HCT116 (cell line): Measurements from ENCODE around the gene BCAR3. TPM values are rescaled to one million over a fixed set of nuclear protein-coding genes. Genes with fewer than 3 reads are reported as not detected.

Experiments used
- ATAC-seq: fragments of 200-7000 bp; cut with Tn5 transposase; 2 replicates; pipeline ENCODE4 v1.9.1; 2020; ENCODE audit warnings: mild to moderate bottlenecking, moderate library complexity
- BruUV-seq: library from RNA; stranded (reverse); fragments of 400-500 nt; replicated peaks from 2 replicates; lab custom pipeline; 2021; lab: Mats Ljungman, UMichigan
- CTCF ChIA-PET: fragments of 300-600 bp; sonication (Branson Sonifier 250); formaldehyde crosslinking; loops from one replicate; lab custom pipeline; 2021; ENCODE audit warnings: antibody characterized with exemption; lab: Charles Lee
- POLR2A ChIA-PET: fragments of 300-600, 350-600 bp; sonication (Branson Sonifier 250); formaldehyde crosslinking; loops from one replicate; lab custom pipeline; 2021; ENCODE audit warnings: antibody characterized with exemption; lab: Charles Lee
- RAD21 ChIA-PET, 2 experiments: fragments of 300-600 bp; sonication (Branson Sonifier 250); formaldehyde crosslinking; loops; one replicate each; lab custom pipeline; 2023; ENCODE audit warnings: low total read pairs in 2 of 2; ENCODE audit not compliant: uncharacterized antibody in 2 of 2, unreplicated experiment in 2 of 2, low non-redundant PET in 1 of 2; lab: Charles Lee
- DNase-seq: peaks from one replicate; pipeline ENCODE4 v3.0.0-alpha.2; 2010; ENCODE audit warnings: low read depth, low spot score
- H2AFZ ChIP-seq: fragments of 200-600 bp; shearing (Covaris generic), sonication (generic); 2 replicates; pipeline ENCODE4 v1.6.1; 2017; ENCODE audit warnings: low read depth, mixed run types, mixed read lengths, antibody characterized with exemption, low read length; ENCODE audit not compliant: poor library complexity, severe bottlenecking
- H3K27ac ChIP-seq: 2 replicates; pipeline ENCODE4 v1.5.1; 2012; ENCODE audit warnings: low read depth, low read length
- H3K27me3 ChIP-seq: fragments of 200-600 bp; sonication (generic); 2 replicates; pipeline ENCODE4 v1.6.1; 2016; ENCODE audit warnings: mixed run types, low read length, mixed read lengths; ENCODE audit not compliant: insufficient read depth
- H3K36me3 ChIP-seq, 2 experiments: fragments of 200-500 bp in 1 of 2; fragments of 200-600 bp in 1 of 2; sonication (Bioruptor generic) in 1 of 2; sonication (generic) in 1 of 2; 2 replicates each; pipeline versions ENCODE4 v1.5.1 to v1.6.1; 2014 to 2016; ENCODE audit warnings: low read length in 2 of 2, inconsistent platforms in 1 of 2, mixed read lengths in 1 of 2, mixed run types in 1 of 2; ENCODE audit not compliant: insufficient read depth in 2 of 2, control insufficient read depth in 1 of 2
- H3K4me1 ChIP-seq, 2 experiments: fragments of 200-600 bp in 1 of 2; sonication (generic) in 1 of 2; 2 replicates each; pipeline versions ENCODE4 v1.5.1 to v1.6.1; 2012 to 2017; ENCODE audit warnings: low read length in 2 of 2, inconsistent platforms in 1 of 2, mild to moderate bottlenecking in 1 of 2, mixed read lengths in 1 of 2, mixed run types in 1 of 2, moderate library complexity in 1 of 2; ENCODE audit not compliant: insufficient read depth in 2 of 2, control insufficient read depth in 1 of 2
- H3K4me2 ChIP-seq: fragments of 200-600 bp; sonication (generic); 2 replicates; pipeline ENCODE4 v1.6.1; 2017; ENCODE audit warnings: mixed run types, low read length, mixed read lengths
- H3K4me3 ChIP-seq, 2 experiments: fragments of 200-600 bp in 1 of 2; sonication (generic) in 1 of 2; replicated peaks in 1 of 2; 2 replicates each; pipeline ENCODE4 v1.5.1; 2011 to 2016; ENCODE audit warnings: low read length in 2 of 2, control low read depth in 1 of 2, low read depth in 1 of 2, mild to moderate bottlenecking in 1 of 2, mixed read lengths in 1 of 2, mixed run types in 1 of 2
- H3K79me2 ChIP-seq: fragments of 200-600 bp; sonication (generic); 2 replicates; pipeline ENCODE4 v1.6.1; 2017; ENCODE audit warnings: mild to moderate bottlenecking, mixed run types, low read length, moderate library complexity, mixed read lengths; ENCODE audit not compliant: insufficient read depth
- H3K9ac ChIP-seq: fragments of 200-600 bp; sonication (generic); 2 replicates; pipeline ENCODE4 v1.6.1; 2016; ENCODE audit warnings: low read length, mixed read lengths
- H3K9me2 ChIP-seq: fragments of 200-600 bp; sonication (generic), shearing (Covaris generic); 2 replicates; pipeline ENCODE4 v1.6.1; 2017; ENCODE audit warnings: mixed run types, mild to moderate bottlenecking, moderate library complexity; ENCODE audit not compliant: insufficient read depth
- H3K9me3 ChIP-seq, 2 experiments: fragments of 200-500 bp in 1 of 2; fragments of 200-600 bp in 1 of 2; sonication (Bioruptor generic) in 1 of 2; sonication (generic) in 1 of 2; 2 replicates each; pipeline ENCODE4 v1.6.1; 2014 to 2017; ENCODE audit warnings: low read length in 2 of 2, mixed read lengths in 2 of 2, inconsistent platforms in 1 of 2, low read depth in 1 of 2, mild to moderate bottlenecking in 1 of 2, mixed run types in 1 of 2, moderate library complexity in 1 of 2; ENCODE audit not compliant: control insufficient read depth in 1 of 2, insufficient read depth in 1 of 2
- H4K20me1 ChIP-seq: fragments of 200-600 bp; sonication (generic), shearing (Covaris generic); 2 replicates; pipeline ENCODE4 v1.6.1; 2017; ENCODE audit warnings: mixed run types, mild to moderate bottlenecking, moderate library complexity; ENCODE audit not compliant: insufficient read depth
- CBX3 ChIP-seq: IDR thresholded peaks from 2 replicates; pipeline ENCODE4 v1.6.1; 2012; ENCODE audit warnings: low read depth
- CTCF ChIP-seq, 3 experiments: fragments of 200-600 bp in 1 of 3; sonication (generic) in 1 of 3; IDR thresholded peaks in 2 of 3; conservative IDR thresholded peaks in 1 of 3; 2 replicates each; pipeline ENCODE4 v1.5.1; 2012 to 2017; ENCODE audit warnings: low read depth in 2 of 3, low read length in 2 of 3, antibody characterized with exemption in 1 of 3, borderline replicate concordance in 1 of 3, control low read depth in 1 of 3, mild to moderate bottlenecking in 1 of 3, mixed read lengths in 1 of 3, mixed run types in 1 of 3, moderate library complexity in 1 of 3; ENCODE audit not compliant: insufficient read depth in 1 of 3
- ELF1 ChIP-seq: IDR thresholded peaks from 2 replicates; pipeline ENCODE4 v1.6.1; 2012; ENCODE audit warnings: low read depth, borderline replicate concordance
- EZH2 ChIP-seq: fragments of 200-600 bp; sonication (generic); IDR thresholded peaks from 2 replicates; pipeline ENCODE4 v1.6.1; 2017; ENCODE audit warnings: antibody characterized with exemption, mixed run types
- JUND ChIP-seq: IDR thresholded peaks from 2 replicates; pipeline ENCODE4 v1.6.1; 2012
- MAX ChIP-seq: IDR thresholded peaks from 2 replicates; pipeline ENCODE4 v1.6.1; 2012
- SP1 ChIP-seq: IDR thresholded peaks from 2 replicates; pipeline ENCODE4 v1.6.1; 2012; ENCODE audit warnings: low read depth
- ZBTB33 ChIP-seq: IDR thresholded peaks from 2 replicates; pipeline ENCODE4 v1.6.1; 2011; ENCODE audit warnings: mild to moderate bottlenecking, low read length, moderate library complexity; ENCODE audit not compliant: insufficient replicate concordance; ENCODE audit errors: extremely low read depth
- ZFX ChIP-seq: fragments of 450-650 bp; IDR thresholded peaks from 2 replicates; pipeline ENCODE4 v1.6.1; 2017
- ZNF274 ChIP-seq: fragments of 200-500 bp; sonication (Bioruptor generic); IDR thresholded peaks from 2 replicates; pipeline ENCODE4 v1.6.1; 2014; ENCODE audit warnings: mild to moderate bottlenecking, low read depth, low read length, inconsistent platforms
- intact Hi-C: fragments of 100-400 bp; cut with micrococcal nuclease; formaldehyde crosslinking; loops from 2 replicates; pipeline ENCODE4 v1.10.0; 2022
- total RNA-seq: library from RNA; stranded (reverse); gene quantifications from one replicate; pipeline ENCODE4 v1.2.1, GENCODE V29; 2021; ENCODE audit not compliant: unreplicated experiment

The BCAR3 gene
- total RNA-seq, 1 experiment from 2014 or later, result 24.5 TPM

GRCh38 chr1:93566227-93566626 is 115.4 kb downstream of the BCAR3 start (continued):
- TF ChIP-seq ZNF274 (no peak), ELF1 (no peak), CTCF (IDR thresholded peaks at IDR 0.05 in 2 of 3, conservative IDR thresholded peaks at IDR 0.05 in 1 of 3; ENCODE audit: borderline replicate concordance in 1 of 3, insufficient read depth in 1 of 3, low read depth in 2 of 3, low read length in 2 of 3) (no peak), CBX3 (no peak)

- TF ChIP-seq MAX (no peak), SP1 (no peak), ZFX (no peak), ZNF274 (no peak), CTCF (IDR thresholded peaks at IDR 0.05 in 2 of 3, conservative IDR thresholded peaks at IDR 0.05 in 1 of 3; ENCODE audit: borderline replicate concordance in 1 of 3, insufficient read depth in 1 of 3, low read depth in 2 of 3, low read length in 2 of 3) (no peak), JUND (no peak), ZBTB33 (no peak), EZH2 (no peak)
- Histone ChIP-seq H3K4me1 (no peaks in the 10 kb centered on the region), H3K4me2 (no peak overlapping the region), H3K9me2 (no peaks in the 10 kb centered on the region), H3K27me3 (no peaks in the 10 kb centered on the region), H4K20me1 (peaks cover 6% of the 10 kb centered on the region; the same call in 1 of the 2 replicates), H3K27ac (no peak overlapping the region), H2AFZ (no peak overlapping the region), H3K4me3 (no peak overlapping the region), H3K9me3 (no peaks in the 10 kb centered on the region), H3K79me2 (peaks cover 4% of the 10 kb centered on the region; the same call in 1 of the 2 replicates), H3K36me3 (peaks cover 7 to 70% of the 10 kb centered on the region in 2 experiments; a peak in 3 of 4 replicates), H3K9ac (no peak overlapping the region)
- CTCF ChIA-PET, result no interaction called here
- POLR2A ChIA-PET, result no interaction called here
- no TSS peak for BruUV-seq
- RAD21 ChIA-PET, result no interaction called here
- intact Hi-C loops, result no loop called here
- DNase-seq, result no peak
- ATAC-seq, result no peak
These were observed 116.0 kb downstream of the BCAR3 start for GRCh38 chr1:93565496-93566206.
